H1 (cell line): Measurements from ENCODE around the gene HNRNPH2. TPM values are rescaled to one million over a fixed set of nuclear protein-coding genes. Genes with fewer than 3 reads are reported as not detected.

Experiments
- CTCF ChIA-PET: fragments of 300-600 bp; sonication (Branson Sonifier 250); formaldehyde crosslinking; loops from one replicate; lab custom pipeline; 2021; ENCODE audit not compliant: partially characterized antibody; lab: Charles Lee
- POLR2A ChIA-PET: fragments of 300-600 bp; sonication (Branson Sonifier 250); formaldehyde crosslinking; loops from one replicate; lab custom pipeline; 2021; ENCODE audit warnings: inconsistent platforms; ENCODE audit not compliant: partially characterized antibody; lab: Charles Lee
- DNase-seq, 2 experiments: peaks; one replicate each; pipeline versions ENCODE4 v3.0.0 to v3.0.0-alpha.2; 2010 to 2022; ENCODE audit warnings: low spot score in 2 of 2, low read depth in 1 of 2, mixed read lengths in 1 of 2
- FAIRE-seq: peaks from 2 replicates; lab custom pipeline; 2011; peaks lifted over from hg19 to GRCh38; lab: Jason Lieb, UNC
- H2AFZ ChIP-seq: 2 replicates; pipeline ENCODE4 v1.8.1; 2012; ENCODE audit warnings: low read length, inconsistent platforms
- H2AK5ac ChIP-seq: 2 replicates; pipeline ENCODE4 v1.6.1; 2013; ENCODE audit warnings: low read depth, low read length
- H2BK120ac ChIP-seq: replicated peaks from 2 replicates; pipeline ENCODE3; 2013; ENCODE audit warnings: low read depth, low read length, inconsistent platforms
- H2BK12ac ChIP-seq: 2 replicates; pipeline ENCODE4 v1.6.1; 2013; ENCODE audit warnings: low read depth, low read length
- H2BK15ac ChIP-seq: 2 replicates; pipeline ENCODE4 v1.6.1; 2013; ENCODE audit warnings: low read length
- H2BK20ac ChIP-seq: 2 replicates; pipeline ENCODE4 v1.6.1; 2013; ENCODE audit warnings: low read length
- H2BK5ac ChIP-seq: 2 replicates; pipeline ENCODE4 v1.6.1; 2013; ENCODE audit warnings: low read depth, low read length
- H3K14ac ChIP-seq: 2 replicates; pipeline ENCODE4 v1.6.1; 2013; ENCODE audit warnings: inconsistent platforms; ENCODE audit not compliant: insufficient read length
- H3K18ac ChIP-seq: 2 replicates; pipeline ENCODE4 v1.6.1; 2013; ENCODE audit warnings: low read length; ENCODE audit errors: extremely low read depth
- H3K23ac ChIP-seq: 2 replicates; pipeline ENCODE4 v1.6.1; 2013; ENCODE audit warnings: inconsistent platforms; ENCODE audit not compliant: insufficient read length
- H3K23me2 ChIP-seq: 2 replicates; pipeline ENCODE4 v1.6.1; 2013; ENCODE audit warnings: low read depth, low read length
- H3K27ac ChIP-seq: 2 replicates; pipeline ENCODE4 v1.6.1; 2011; ENCODE audit warnings: low read depth, low read length, inconsistent platforms
- H3K27me3 ChIP-seq, 4 experiments: replicated peaks in 1 of 4; 1 replicate in 1 of 4; 2 replicates in 3 of 4; pipeline versions ENCODE4 v1.6.1 to v1.8.1; 2011 to 2013; ENCODE audit warnings: low read length in 3 of 4, mild to moderate bottlenecking in 3 of 4, inconsistent platforms in 2 of 4, mixed read lengths in 2 of 4, moderate library complexity in 1 of 4; ENCODE audit not compliant: control insufficient read depth in 3 of 4, insufficient read depth in 3 of 4; ENCODE audit errors: extremely low read depth in 1 of 4
- H3K36me3 ChIP-seq, 4 experiments: 2 replicates each; pipeline versions ENCODE4 v1.6.1 to v1.8.1; 2011 to 2013; ENCODE audit warnings: mild to moderate bottlenecking in 4 of 4, low read length in 3 of 4, moderate library complexity in 2 of 4, control low read depth in 1 of 4, inconsistent platforms in 1 of 4; ENCODE audit not compliant: insufficient read depth in 4 of 4, control insufficient read depth in 2 of 4
- H3K4ac ChIP-seq: replicated peaks from 2 replicates; pipeline ENCODE3; 2013; ENCODE audit warnings: low read length, low read depth, mixed read lengths, inconsistent platforms; ENCODE audit not compliant: insufficient read length
- H3K4me1 ChIP-seq, 4 experiments: replicated peaks in 1 of 4; 1 replicate in 1 of 4; 2 replicates in 3 of 4; pipeline versions ENCODE4 v1.6.1 to v1.8.1; 2011 to 2013; ENCODE audit warnings: low read length in 3 of 4, inconsistent platforms in 2 of 4, mixed read lengths in 1 of 4; ENCODE audit not compliant: insufficient read depth in 4 of 4, control insufficient read depth in 3 of 4
- H3K4me2 ChIP-seq, 2 experiments: 2 replicates each; pipeline versions ENCODE4 v1.6.1 to v1.8.1; 2011 to 2013; ENCODE audit warnings: low read depth in 2 of 2, low read length in 2 of 2, control low read depth in 1 of 2, inconsistent platforms in 1 of 2, mild to moderate bottlenecking in 1 of 2; ENCODE audit not compliant: insufficient read depth in 1 of 2
- H3K4me3 ChIP-seq, 4 experiments: fragments of 200-600, 300-600 bp in 1 of 4; sonication (generic), shearing (Covaris generic), sonication (Bioruptor Twin) in 1 of 4; 2 replicates each; pipeline versions ENCODE4 v1.5.1 to v1.8.1; 2011 to 2016; ENCODE audit warnings: low read length in 4 of 4, low read depth in 3 of 4, control low read depth in 2 of 4, inconsistent platforms in 2 of 4, mild to moderate bottlenecking in 2 of 4, mixed read lengths in 1 of 4, moderate library complexity in 1 of 4; ENCODE audit not compliant: insufficient read depth in 2 of 4; ENCODE audit errors: extremely low read depth in 1 of 4
- H3K56ac ChIP-seq: replicated peaks from 2 replicates; pipeline ENCODE3; 2013; ENCODE audit warnings: low read depth, mild to moderate bottlenecking, mixed read lengths, low read length, inconsistent platforms; ENCODE audit not compliant: insufficient read length
- H3K79me1 ChIP-seq: 2 replicates; pipeline ENCODE4 v1.6.1; 2013; ENCODE audit warnings: low read depth, low read length, control low read depth
- H3K79me2 ChIP-seq, 2 experiments: 2 replicates each; pipeline versions ENCODE4 v1.6.1 to v1.8.1; 2012 to 2013; ENCODE audit warnings: low read length in 2 of 2, mild to moderate bottlenecking in 2 of 2, inconsistent platforms in 1 of 2; ENCODE audit not compliant: insufficient read depth in 2 of 2, control insufficient read depth in 1 of 2
- H3K9ac ChIP-seq, 4 experiments: replicated peaks in 1 of 4; 1 replicate in 1 of 4; 2 replicates in 3 of 4; pipeline versions ENCODE4 v1.6.1 to v1.8.1; 2011 to 2013; ENCODE audit warnings: low read depth in 3 of 4, low read length in 3 of 4, control low read depth in 2 of 4, mild to moderate bottlenecking in 2 of 4, moderate library complexity in 2 of 4, inconsistent platforms in 1 of 4; ENCODE audit errors: extremely low read depth in 1 of 4
- H3K9me3 ChIP-seq, 2 experiments: 2 replicates each; pipeline versions ENCODE4 v1.6.1 to v1.8.1; 2012 to 2013; ENCODE audit warnings: mild to moderate bottlenecking in 2 of 2, moderate library complexity in 2 of 2, control low read depth in 1 of 2, inconsistent platforms in 1 of 2, low read depth in 1 of 2, low read length in 1 of 2, mixed read lengths in 1 of 2; ENCODE audit not compliant: insufficient read depth in 2 of 2
- H4K20me1 ChIP-seq, 2 experiments: replicated peaks in 1 of 2; 2 replicates each; pipeline versions ENCODE3 to v1.8.1; 2011 to 2013; ENCODE audit warnings: inconsistent platforms in 2 of 2, low read length in 2 of 2, mild to moderate bottlenecking in 1 of 2; ENCODE audit not compliant: insufficient read depth in 2 of 2, control insufficient read depth in 1 of 2
- H4K5ac ChIP-seq: 2 replicates; pipeline ENCODE4 v1.6.1; 2013; ENCODE audit warnings: low read length, low read depth, mixed read lengths, inconsistent platforms; ENCODE audit not compliant: insufficient read length
- H4K8ac ChIP-seq: 2 replicates; pipeline ENCODE4 v1.8.0; 2013; ENCODE audit warnings: mild to moderate bottlenecking, moderate library complexity, low read length, inconsistent platforms; ENCODE audit not compliant: insufficient read depth; ENCODE audit errors: extremely low read depth
- H4K91ac ChIP-seq: replicated peaks from 2 replicates; pipeline ENCODE3; 2013; ENCODE audit warnings: low read length, mixed read lengths, inconsistent platforms; ENCODE audit not compliant: insufficient read length
- BCL11A ChIP-seq, 2 experiments: IDR thresholded peaks; one replicate each; pipeline ENCODE4 v1.6.1; 2011; ENCODE audit warnings: low read depth in 2 of 2, low read length in 2 of 2, mild to moderate bottlenecking in 2 of 2
- CBX5 ChIP-seq: fragments of 300-800, 300-1000 bp; sonication (generic); IDR thresholded peaks from 2 replicates; pipeline ENCODE4 v1.7.1; 2016; ENCODE audit warnings: antibody characterized with exemption, low read length, low read depth
- CREB1 ChIP-seq: IDR thresholded peaks from 2 replicates; pipeline ENCODE4 v1.6.1; 2012; ENCODE audit warnings: inconsistent platforms
- EZH2 ChIP-seq: fragments of 200-600 bp; sonication (generic); IDR thresholded peaks from 2 replicates; pipeline ENCODE4 v1.7.1; 2012; ENCODE audit warnings: low read depth, mild to moderate bottlenecking, moderate library complexity, low read length, inconsistent platforms; ENCODE audit not compliant: severe bottlenecking
- GABPA ChIP-seq: IDR thresholded peaks from 2 replicates; pipeline ENCODE4 v1.6.1; 2011; ENCODE audit warnings: mild to moderate bottlenecking, low read length, moderate library complexity, borderline replicate concordance; ENCODE audit not compliant: insufficient read depth
- HDAC2 ChIP-seq, 2 experiments: fragments of 300-600 bp in 1 of 2; sonication (generic) in 1 of 2; IDR thresholded peaks; 2 replicates each; pipeline ENCODE4 v1.6.1; 2011 to 2012; ENCODE audit warnings: low read depth in 2 of 2, low read length in 2 of 2, mild to moderate bottlenecking in 2 of 2, moderate library complexity in 2 of 2, borderline replicate concordance in 1 of 2, inconsistent platforms in 1 of 2
- HDAC6 ChIP-seq: IDR thresholded peaks from one replicate; pipeline ENCODE4 v1.7.1; 2012; ENCODE audit warnings: low read depth, mild to moderate bottlenecking, inconsistent platforms, low read length, moderate library complexity
- MAFK ChIP-seq: IDR thresholded peaks from 2 replicates; pipeline ENCODE4 v1.6.1; 2012; ENCODE audit warnings: low read depth, mild to moderate bottlenecking, improper control_type of control experiment, low read length
- POU5F1 ChIP-seq: IDR thresholded peaks from 2 replicates; pipeline ENCODE4 v1.6.1; 2011; ENCODE audit warnings: low read depth, mild to moderate bottlenecking, low read length, moderate library complexity
- SP4 ChIP-seq: IDR thresholded peaks from 2 replicates; pipeline ENCODE4 v1.6.1; 2012; ENCODE audit warnings: low read length, inconsistent platforms
- TEAD4 ChIP-seq: IDR thresholded peaks from 2 replicates; pipeline ENCODE4 v1.6.1; 2012; ENCODE audit warnings: low read depth, low read length, inconsistent platforms, mixed read lengths
- WGBS, 2 experiments: shearing (Covaris generic) in 1 of 2; methylation state at CpG; one replicate each; pipeline versions ENCODE4 v1.1.6 to v1.1.7; 2013 to 2015; ENCODE audit warnings: low lambda C conversion rate in 2 of 2, mixed read lengths in 2 of 2, inconsistent platforms in 1 of 2, low coverage in 1 of 2, missing lambda C conversion rate in 1 of 2; ENCODE audit not compliant: insufficient replicate concordance in 2 of 2, insufficient coverage in 1 of 2, insufficient read length in 1 of 2; ENCODE audit errors: extremely low coverage in 1 of 2, missing lambda C conversion rate in 1 of 2; 5-methylcytosine and 5-hydroxymethylcytosine counted together
- polyA plus RNA-seq, 7 experiments: library from polyadenylated mRNA; depleted of rRNA in 3 of 7; stranded (reverse) in 5 of 7; unstranded in 2 of 7; fragments of >200 nt in 5 of 7; fragments of 200-250 nt in 2 of 7; gene quantifications; 1 replicate in 5 of 7; 2 replicates in 1 of 7; 4 replicates in 1 of 7; pipeline versions ENCODE4 v1.2.1 to v1.2.3, GENCODE V29; 2011 to 2013; ENCODE audit warnings: missing spikeins in 2 of 7, mixed read lengths in 2 of 7
- total RNA-seq: library from RNA; stranded (reverse); fragmentation: NEBNext Ultra II Directional; extraction: Animal tissue kit (Norgen Biotek cat#: 25700); gene quantifications from 2 replicates; pipeline ENCODE4 v1.2.1, GENCODE V29; 2021

The HNRNPH2 gene
- total and polyA plus RNA-seq, 2 of the 8 experiments (the other 6 are each of a cell fraction or from before 2014, with no cell fraction given), result 27.7 to 66.7 TPM

- Histone ChIP-seq H3K23me2 (no peaks in the 10 kb centered on the region), H4K20me1 (no peaks in the 10 kb centered on the region), H3K4me1 (no peaks in the 10 kb centered on the region), H2BK20ac (no peak overlapping the region), H3K27ac (no peak overlapping the region), H2BK5ac (no peak overlapping the region), H3K4ac (no peak overlapping the region), H2AK5ac (no peak overlapping the region), H4K5ac (no peak overlapping the region), H3K27me3 (no peaks in the 10 kb centered on the region), H3K23ac (no peak overlapping the region), H3K36me3 (no peaks in the 10 kb centered on the region), H3K14ac (no peak overlapping the region), H3K79me2 (no peaks in the 10 kb centered on the region), H2AFZ (no peak overlapping the region), H2BK120ac (no peak overlapping the region), H3K18ac (no peak overlapping the region), H3K4me2 (no peak overlapping the region), H3K79me1 (no peaks in the 10 kb centered on the region), H3K4me3 (no peak overlapping the region), H4K91ac (no peak overlapping the region), H3K56ac (no peak overlapping the region), H3K9me3 (no peaks in the 10 kb centered on the region), H2BK15ac (no peak overlapping the region), H3K9ac (no peak overlapping the region), H2BK12ac (no peak overlapping the region), H4K8ac (no peak overlapping the region)
- DNase-seq (no peak), FAIRE-seq (no peak)
- TF ChIP-seq TEAD4 (no peak), MAFK (no peak), BCL11A (IDR thresholded peaks at IDR 0.05; ENCODE audit: low read depth in 2 of 2, low read length in 2 of 2) (no peak), GABPA (no peak), CREB1 (no peak), EZH2 (no peak), HDAC2 (IDR thresholded peaks at IDR 0.05; ENCODE audit: borderline replicate concordance in 1 of 2, low read depth in 2 of 2, low read length in 2 of 2) (no peak), CBX5 (no peak), SP4 (no peak), HDAC6 (no peak), POU5F1 (no peak)
- ChIA-PET POLR2A (no interaction called here), CTCF (interaction anchor here (1.3 to 1.5 kb wide), 2 partner anchors 11 to 14 kb away, joined by 3 read pairs; no protein-coding TSS in a partner anchor)
- 77% methylated on average over 1 of the region's 1 CpG; no CpG with 5 or more reads in 1 of the 2 experiments for WGBS, 2 experiments
Measured at GRCh38 chrX:101449279-101449678, 41.3 kb downstream of the HNRNPH2 start.
